Neuron (in vitro differentiated cells): Measurements from ENCODE around the gene UGT2B11.
"Not testable (repeated sequence)": the region's sequence is repeated elsewhere in the genome, so short reads cannot be mapped to it uniquely, and the experiment has no call there.

Source experiments
- H2AFZ ChIP-seq: one replicate; pipeline ENCODE4 v1.6.1; 2013; ENCODE audit warnings: low read depth, mild to moderate bottlenecking, inconsistent platforms, low read length, moderate library complexity
- H3K27me3 ChIP-seq: one replicate; pipeline ENCODE4 v1.6.1; 2013; ENCODE audit warnings: low read length; ENCODE audit not compliant: insufficient read depth
- H3K36me3 ChIP-seq: one replicate; pipeline ENCODE4 v1.6.1; 2013; ENCODE audit warnings: low read length; ENCODE audit not compliant: insufficient read depth
- H3K4me1 ChIP-seq: one replicate; pipeline ENCODE4 v1.6.1; 2013; ENCODE audit warnings: low read length; ENCODE audit not compliant: insufficient read depth
- H3K4me3 ChIP-seq: 2 replicates; pipeline ENCODE4 v1.5.1; 2013; ENCODE audit warnings: mild to moderate bottlenecking, low read length, moderate library complexity
- H3K9me3 ChIP-seq: one replicate; pipeline ENCODE4 v1.6.1; 2013; ENCODE audit warnings: low read length

UGT2B11 gene

GRCh38 chr4:69196209-69196965, 18.2 kb downstream of the UGT2B11 start:
- H3K4me3 ChIP-seq = no peak overlapping the region
- no peaks in the 10 kb centered on the region for H3K36me3 ChIP-seq
- no peak overlapping the region for H2AFZ ChIP-seq
- H3K9me3 ChIP-seq = no peaks in the 10 kb centered on the region
- no peaks in the 10 kb centered on the region for H3K4me1 ChIP-seq
- H3K27me3 ChIP-seq = no peaks in the 10 kb centered on the region

GRCh38 chr4:69194166-69194565, 20.4 kb downstream of the UGT2B11 start:
- peaks cover 4% of the 10 kb centered on the region for H3K4me1 ChIP-seq
- no peak overlapping the region for H3K4me3 ChIP-seq
- H3K27me3 ChIP-seq = no peaks in the 10 kb centered on the region
- H3K9me3 ChIP-seq = no peaks in the 10 kb centered on the region
- no peak overlapping the region for H2AFZ ChIP-seq
- H3K36me3 ChIP-seq = no peaks in the 10 kb centered on the region

GRCh38 chr4:69191905-69192304, 22.6 kb downstream of the UGT2B11 start:
- H2AFZ ChIP-seq, H3K4me1 ChIP-seq, H3K36me3 ChIP-seq, H3K4me3 ChIP-seq, H3K27me3 ChIP-seq, H3K9me3 ChIP-seq: not testable (repeated sequence)

- H3K4me1 ChIP-seq, H3K9me3 ChIP-seq, H3K4me3 ChIP-seq, H2AFZ ChIP-seq, H3K27me3 ChIP-seq, H3K36me3 ChIP-seq: not testable (repeated sequence)
Observed at GRCh38 chr4:69190621-69191020, 23.9 kb downstream of the UGT2B11 start.

- H2AFZ ChIP-seq, H3K4me1 ChIP-seq, H3K4me3 ChIP-seq, H3K36me3 ChIP-seq, H3K27me3 ChIP-seq, H3K9me3 ChIP-seq: not testable (repeated sequence)
Observed at GRCh38 chr4:69181519-69182169, 32.9 kb downstream of the UGT2B11 start.

GRCh38 chr4:69179817-69180216, 34.7 kb downstream of the UGT2B11 start:
- not testable (repeated sequence) for H2AFZ ChIP-seq, H3K9me3 ChIP-seq, H3K36me3 ChIP-seq, H3K4me3 ChIP-seq, H3K4me1 ChIP-seq, H3K27me3 ChIP-seq

- H3K27me3 ChIP-seq, H3K4me3 ChIP-seq, H2AFZ ChIP-seq, H3K36me3 ChIP-seq, H3K4me1 ChIP-seq, H3K9me3 ChIP-seq: not testable (repeated sequence)
Observed at GRCh38 chr4:69178751-69179205, 35.8 kb downstream of the UGT2B11 start.

- not testable (repeated sequence) for H3K36me3 ChIP-seq, H2AFZ ChIP-seq, H3K27me3 ChIP-seq, H3K4me3 ChIP-seq, H3K9me3 ChIP-seq, H3K4me1 ChIP-seq
Observed at GRCh38 chr4:69170233-69171134, 44.1 kb downstream of the UGT2B11 start.

- H3K4me3 ChIP-seq, H3K27me3 ChIP-seq, H2AFZ ChIP-seq, H3K4me1 ChIP-seq, H3K9me3 ChIP-seq, H3K36me3 ChIP-seq: not testable (repeated sequence)
Observed at GRCh38 chr4:69169171-69169570, 45.4 kb downstream of the UGT2B11 start.

GRCh38 chr4:69167300-69167699, 47.2 kb downstream of the UGT2B11 start:
- no peak overlapping the region for H2AFZ ChIP-seq
- no peaks in the 10 kb centered on the region for H3K4me1 ChIP-seq

GRCh38 chr4:69166376-69166775, 48.2 kb downstream of the UGT2B11 start:
- not testable (repeated sequence) for H3K27me3 ChIP-seq, H2AFZ ChIP-seq, H3K4me1 ChIP-seq, H3K36me3 ChIP-seq, H3K4me3 ChIP-seq, H3K9me3 ChIP-seq

More at GRCh38 chr4:69167300-69167699, 47.2 kb downstream of the UGT2B11 start:
- Histone ChIP-seq H3K9me3 (no peaks in the 10 kb centered on the region), H3K36me3 (no peaks in the 10 kb centered on the region), H3K4me3 (no peak overlapping the region), H3K27me3 (no peaks in the 10 kb centered on the region)

GRCh38 chr4:69165707-69166106, 48.8 kb downstream of the UGT2B11 start:
- H3K27me3 ChIP-seq, H3K36me3 ChIP-seq, H3K4me3 ChIP-seq: not testable (repeated sequence)

GRCh38 chr4:69156913-69157312, 57.6 kb downstream of the UGT2B11 start:
- Histone ChIP-seq H3K36me3 (no peaks in the 10 kb centered on the region), H2AFZ (no peak overlapping the region), H3K9me3 (no peaks in the 10 kb centered on the region), H3K4me1 (no peaks in the 10 kb centered on the region), H3K4me3 (no peak overlapping the region), H3K27me3 (no peaks in the 10 kb centered on the region)

More at GRCh38 chr4:69165707-69166106, 48.8 kb downstream of the UGT2B11 start:
- H3K4me1 ChIP-seq, H2AFZ ChIP-seq, H3K9me3 ChIP-seq: not testable (repeated sequence)
